ENCODE results near the gene PPFIBP2.
A peak's percentile ranks its signal among the peaks of the same experiment; 100 is the strongest.

PPFIBP2 gene

GRCh38 chr11:7570938-7571521 lies 57.2 kb downstream of the PPFIBP2 start:
- CTCF ChIA-PET = interaction anchor here (0.5 to 4.2 kb wide), 43 partner anchors 10 to 744 kb away, joined by 3 to 69 read pairs (median 4); partner anchors contain the start of genes CYB5R2, NLRP14, PPFIBP2 and ZNF214
- no peak for TF ChIP-seq CTCF (conservative IDR thresholded peaks at IDR 0.05; ENCODE audit: low read depth)
- POLR2A ChIA-PET (ENCODE audit: low non-redundant PET) = interaction anchor here (1.1 kb wide), 1 partner anchor 86 kb away, joined by 3 read pairs; no protein-coding TSS in a partner anchor
- H3K27ac ChIP-seq = no peak overlapping the region
- DNase-seq (ENCODE audit: low spot score) = no peak

- peak; percentile 71 for DNase-seq (ENCODE audit: low spot score)
- TF ChIP-seq CTCF (conservative IDR thresholded peaks at IDR 0.05; ENCODE audit: low read depth) = peak; percentile 93
- CTCF ChIA-PET = interaction anchor here (0.5 to 4.2 kb wide), 52 partner anchors 9 to 1206 kb away, joined by 3 to 69 read pairs (median 4); partner anchors contain the start of genes CYB5R2, NLRP14, PPFIBP2 and ZNF214
- POLR2A ChIA-PET (ENCODE audit: low non-redundant PET) = interaction anchor here (1.1 kb wide), 1 partner anchor 85 kb away, joined by 3 read pairs; no protein-coding TSS in a partner anchor
- H3K27ac ChIP-seq = no peak overlapping the region
Measured at GRCh38 chr11:7571640-7572000, 57.8 kb downstream of the PPFIBP2 start.

GRCh38 chr11:7572001-7572712 lies 58.4 kb downstream of the PPFIBP2 start:
- POLR2A ChIA-PET (ENCODE audit: low non-redundant PET) = interaction anchor here (1.1 kb wide), 1 partner anchor 85 kb away, joined by 3 read pairs; no protein-coding TSS in a partner anchor
- H3K27ac ChIP-seq = no peak overlapping the region
- DNase-seq (ENCODE audit: low spot score) = no peak
- TF ChIP-seq CTCF (conservative IDR thresholded peaks at IDR 0.05; ENCODE audit: low read depth) = peak; percentile 59
- CTCF ChIA-PET = interaction anchor here (0.5 to 4.2 kb wide), 36 partner anchors 9 to 1205 kb away, joined by 3 to 69 read pairs (median 4); partner anchors contain the start of genes CYB5R2, NLRP14, PPFIBP2 and ZNF214

- POLR2A ChIA-PET (ENCODE audit: low non-redundant PET) = no interaction called here
- no peak overlapping the region for H3K27ac ChIP-seq
- TF ChIP-seq CTCF (conservative IDR thresholded peaks at IDR 0.05; ENCODE audit: low read depth) = no peak
- CTCF ChIA-PET = interaction anchor here (4.2 kb wide), 1 partner anchor 83 kb away, joined by 69 read pairs; no protein-coding TSS in a partner anchor
- DNase-seq (ENCODE audit: low spot score) = no peak
Measured at GRCh38 chr11:7573193-7573557, 59.4 kb downstream of the PPFIBP2 start.

- CTCF ChIA-PET = interaction anchor here (0.7 to 4.2 kb wide), 2 partner anchors 28 to 82 kb away, joined by 3 to 69 read pairs; no protein-coding TSS in a partner anchor
- DNase-seq (ENCODE audit: low spot score) = no peak
- TF ChIP-seq CTCF (conservative IDR thresholded peaks at IDR 0.05; ENCODE audit: low read depth) = no peak
- H3K27ac ChIP-seq = no peak overlapping the region
- POLR2A ChIA-PET (ENCODE audit: low non-redundant PET) = no interaction called here
Measured at GRCh38 chr11:7573558-7574296, 59.9 kb downstream of the PPFIBP2 start.

Measured in RWPE1 (cell line).